CD4-positive, alpha-beta T cell treated with Interleukin-10 for 1 hour (primary cell): ENCODE measurements around the gene ADIRF.
"Not testable (repeated sequence)": the region's sequence is repeated elsewhere in the genome, so short reads cannot be mapped to it uniquely, and the experiment has no call there.

Experiments
- DNase-seq: peaks from one replicate; pipeline ENCODE4 v3.0.0-alpha.2; 2020

ADIRF gene

GRCh38 chr10:86946213-86947155 lies 21.8 kb upstream of the ADIRF start:
- no peak for DNase-seq

DNA sequence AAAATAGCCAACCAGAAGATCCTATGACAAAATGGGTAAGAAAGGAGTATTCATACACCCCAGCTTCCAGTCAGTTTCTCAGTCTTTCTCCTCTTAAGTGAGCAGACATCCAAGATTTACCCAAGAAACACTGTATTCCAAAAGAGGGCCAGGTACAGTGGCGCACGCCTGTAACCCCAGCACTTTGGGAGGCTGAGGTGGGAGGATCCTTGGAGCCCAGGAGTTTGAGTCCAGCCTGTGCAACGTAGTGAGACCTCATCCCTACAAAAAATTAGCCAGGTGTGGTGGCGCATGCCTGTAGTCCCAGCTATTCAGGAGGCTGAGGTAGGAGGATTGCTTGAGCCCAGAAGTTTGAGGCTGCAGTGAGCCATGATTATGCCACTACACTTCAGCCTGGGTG lies 20.5 kb upstream of the ADIRF start:
- DNase-seq: not testable (repeated sequence)

DNA sequence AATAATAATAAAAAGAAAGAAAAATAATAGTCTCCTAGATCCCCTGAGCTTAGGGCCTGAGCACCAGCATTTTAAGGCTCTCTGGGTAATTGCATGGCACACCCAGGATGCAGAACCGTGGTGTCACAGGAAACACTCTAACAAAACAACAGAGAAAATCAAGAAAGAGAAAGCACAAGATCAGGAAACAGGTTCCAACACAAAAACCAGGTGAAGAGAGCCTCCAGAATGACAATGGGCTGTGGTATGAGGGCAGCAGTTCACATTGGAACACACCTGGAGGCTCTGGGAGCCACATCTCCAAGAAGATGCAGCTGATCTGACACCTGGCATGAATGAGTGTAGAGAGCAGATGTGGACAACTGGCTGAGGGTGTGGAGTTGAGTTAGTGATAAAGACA lies 17.9 kb upstream of the ADIRF start:
- DNase-seq: peak; percentile 33

- no peak for DNase-seq
Observed at GRCh38 chr10:86951184-86951761, 17.0 kb upstream of the ADIRF start.

DNA sequence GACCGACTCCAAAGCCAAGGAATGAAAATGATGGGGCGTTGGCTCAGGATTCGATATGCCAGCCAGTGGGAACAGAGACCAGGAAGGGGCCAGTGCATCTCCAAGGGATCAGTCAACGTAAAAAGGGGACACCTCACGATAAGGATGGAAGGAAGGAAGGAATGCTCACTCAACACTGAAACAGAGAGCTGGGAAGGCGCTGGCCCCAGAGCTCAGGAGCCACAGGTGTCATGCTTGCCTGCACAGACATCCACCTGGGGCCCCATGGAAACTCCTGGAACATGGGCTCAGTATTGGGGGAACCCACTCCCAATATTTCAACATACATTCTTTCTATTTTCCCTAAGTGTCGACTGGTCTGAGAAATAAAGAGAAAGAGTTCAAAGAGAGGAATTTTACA lies 16.2 kb upstream of the ADIRF start:
- DNase-seq: no peak

- DNase-seq: not testable (repeated sequence)
Observed at GRCh38 chr10:86952697-86953096, 15.6 kb upstream of the ADIRF start.

DNA sequence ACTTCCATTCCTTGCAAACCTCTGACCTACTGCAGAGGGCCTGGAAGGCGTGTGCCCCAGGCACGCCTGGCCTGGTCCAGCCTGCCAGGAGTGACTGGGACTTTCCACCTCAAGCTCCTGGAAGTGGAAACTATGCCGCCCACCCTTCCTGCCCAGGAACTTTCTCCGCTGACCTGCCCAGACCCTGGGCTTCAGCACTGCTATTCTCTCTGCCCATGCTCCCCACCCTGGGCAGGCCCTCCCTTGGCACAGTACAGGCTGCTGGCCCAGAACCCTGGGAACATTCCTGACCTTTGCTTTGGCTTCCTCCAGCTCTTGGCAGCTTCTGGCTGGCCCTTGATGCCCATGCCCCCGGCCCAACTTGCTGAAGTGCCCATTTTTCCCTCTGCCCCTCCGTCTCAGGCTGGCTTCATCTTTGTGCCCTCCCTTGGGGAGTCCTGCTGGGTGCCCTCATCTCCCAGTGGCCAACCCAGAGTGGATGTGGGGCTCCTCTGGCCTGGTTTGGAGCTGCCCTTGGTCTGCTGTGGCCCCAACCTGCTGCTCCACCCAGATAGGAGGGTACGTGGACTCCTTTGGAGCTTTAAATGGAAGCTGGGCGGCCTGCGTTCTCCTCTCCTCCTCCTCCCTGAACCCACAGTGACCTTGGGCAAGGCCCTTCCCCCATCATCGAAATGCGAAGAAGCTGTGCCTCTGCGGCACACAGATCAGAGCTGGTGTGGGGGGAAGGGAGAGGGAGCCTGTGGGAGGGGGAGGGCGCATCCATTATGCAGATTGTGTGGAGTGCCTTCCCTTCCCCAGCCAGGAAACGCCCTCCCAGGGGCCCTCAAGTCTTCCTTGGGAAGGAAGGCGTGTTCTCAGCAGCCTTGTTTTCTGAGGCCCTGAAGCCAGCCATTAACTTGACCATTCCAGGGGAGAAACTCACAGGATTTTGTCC lies 14.3 kb upstream of the ADIRF start:
- no peak for DNase-seq

DNA sequence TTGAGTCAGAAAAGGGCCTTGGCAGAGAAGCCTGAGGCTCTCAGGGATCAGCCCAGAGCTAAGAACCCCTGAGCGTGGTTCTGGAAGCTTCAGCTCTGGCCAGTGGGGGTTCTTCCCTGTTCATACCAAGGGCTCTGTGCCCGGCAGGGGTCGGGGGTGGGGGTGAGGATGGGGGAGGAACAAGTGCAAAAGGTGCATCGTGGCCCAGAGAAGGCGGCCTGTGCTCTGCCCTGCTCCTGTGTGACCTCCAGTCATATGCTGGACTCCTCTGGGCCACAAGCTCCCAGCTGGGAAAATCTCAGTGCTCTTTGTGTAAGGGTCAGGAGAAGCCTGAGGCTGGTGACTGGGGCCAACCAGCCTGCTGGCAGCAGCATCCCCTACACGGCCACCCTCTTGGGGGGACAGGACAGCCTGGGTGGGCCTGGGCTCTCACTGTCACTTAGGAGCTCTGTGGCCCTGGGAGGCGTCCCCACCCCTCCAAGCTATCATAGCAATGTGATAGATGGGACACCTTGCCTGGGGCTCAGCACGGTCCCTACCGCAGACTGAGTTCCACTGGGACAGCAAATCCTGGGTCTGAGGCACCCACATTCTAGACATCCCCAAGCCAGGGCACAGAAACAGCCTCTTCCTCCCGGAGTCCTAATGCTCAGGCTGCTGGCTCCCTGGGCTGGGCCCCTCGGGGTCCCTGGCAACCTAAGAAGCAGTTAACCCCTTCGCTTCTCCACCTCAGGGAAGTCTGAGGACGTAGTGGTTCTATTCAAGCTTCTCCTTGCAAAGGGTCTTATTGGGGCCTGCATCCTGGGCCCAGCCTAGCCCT lies 13.4 kb upstream of the ADIRF start:
- no peak for DNase-seq

DNA sequence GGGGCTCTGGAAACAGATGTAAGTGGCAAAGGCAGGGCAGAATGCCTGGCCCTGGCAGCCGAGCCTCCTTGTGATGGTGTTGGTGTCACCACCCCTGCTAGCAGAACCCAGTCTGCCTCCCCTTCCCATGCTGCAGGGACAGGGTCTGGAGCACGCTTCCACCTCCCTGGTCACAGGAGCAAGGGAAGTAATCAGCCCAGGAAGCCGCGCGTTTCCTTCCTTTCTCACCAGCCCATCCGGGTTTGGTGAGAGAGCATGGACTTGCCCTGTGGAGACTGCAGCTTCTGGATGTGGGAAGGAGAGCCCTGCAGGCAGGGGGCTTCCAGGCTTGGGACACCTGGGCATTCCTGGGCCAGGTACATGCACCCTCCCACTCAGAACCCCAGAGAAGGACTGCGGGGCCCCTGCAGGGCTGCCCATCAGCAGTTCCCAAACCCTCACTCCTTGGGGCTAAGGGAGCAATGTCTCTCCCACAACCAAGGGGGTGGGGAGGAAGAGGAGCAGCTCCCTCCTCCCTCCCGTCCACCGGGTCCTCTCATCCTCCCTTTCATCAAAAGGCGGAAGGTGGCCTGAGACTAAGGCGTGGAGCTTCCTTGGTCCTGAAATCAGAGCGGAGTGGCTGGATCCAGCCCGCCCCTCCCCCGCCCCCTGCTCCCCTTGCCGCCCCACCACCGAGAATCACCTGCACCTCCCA lies 12.6 kb upstream of the ADIRF start:
- no peak for DNase-seq

DNA sequence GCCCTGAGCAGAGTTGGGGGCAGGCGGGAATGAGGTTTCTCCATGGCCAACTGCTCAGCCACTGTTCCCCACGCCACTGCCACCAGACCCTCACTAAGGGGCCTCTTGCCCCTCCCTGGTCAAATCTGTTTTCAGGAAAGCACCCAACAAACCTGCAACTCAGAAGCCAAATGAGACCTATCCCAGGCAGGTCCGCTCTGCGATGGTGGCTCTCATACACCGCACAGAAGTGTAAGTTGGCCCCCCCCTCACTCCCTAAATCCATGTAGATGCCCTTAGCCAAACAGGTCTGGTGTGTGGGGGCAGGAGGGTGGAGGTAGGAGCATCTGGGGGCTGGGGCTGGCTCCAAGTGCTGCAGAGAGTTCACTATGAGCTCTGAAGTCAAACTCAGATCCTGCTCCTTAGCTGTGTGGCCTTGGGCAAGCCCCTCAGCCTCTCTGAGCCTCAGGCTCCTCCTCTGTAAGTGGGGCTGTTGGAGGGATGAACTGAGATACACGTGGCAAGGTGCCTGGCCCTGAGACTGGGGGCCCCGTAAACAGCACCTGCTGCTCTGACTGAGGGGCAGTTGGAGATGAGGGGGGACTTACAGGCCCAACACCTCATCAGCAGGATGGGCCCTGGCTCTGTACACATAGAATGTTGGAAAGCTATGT lies 12.0 kb upstream of the ADIRF start:
- no peak for DNase-seq

- DNase-seq: no peak
Observed at GRCh38 chr10:86956848-86957448, 11.3 kb upstream of the ADIRF start.

DNA sequence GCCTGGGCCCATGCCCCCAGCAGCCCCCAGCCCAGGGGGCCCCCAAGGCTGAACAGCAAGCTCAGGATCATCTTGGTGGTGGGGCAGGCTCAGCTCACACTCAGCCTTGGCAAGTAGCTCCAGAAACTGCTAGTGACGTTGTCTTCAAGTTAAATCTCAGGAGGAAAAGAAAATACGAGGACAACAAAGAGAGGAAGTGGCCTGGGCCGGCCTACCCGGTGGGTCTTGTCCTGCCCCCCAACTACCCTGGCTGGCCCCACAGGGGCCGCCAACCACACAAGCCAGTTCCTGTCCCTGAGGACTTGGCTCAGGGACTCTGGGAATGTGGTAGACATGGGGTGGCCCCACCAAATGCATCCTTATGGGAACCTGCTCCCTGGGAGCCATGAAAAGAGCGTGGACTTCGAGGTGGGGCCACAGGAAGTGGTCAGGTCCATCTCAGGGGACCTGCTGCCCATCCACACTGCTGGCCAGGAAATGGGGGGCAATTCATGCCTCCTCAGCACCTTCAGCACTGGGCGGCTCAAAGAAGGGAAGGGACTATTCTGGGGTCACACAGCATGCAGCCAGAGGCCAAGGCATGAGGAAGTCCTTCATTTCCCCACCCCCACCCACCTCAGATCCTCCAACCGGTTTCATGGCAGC lies 10.7 kb upstream of the ADIRF start, which contains the start of gene MMRN2:
TSS of gene MMRN2 (minus strand) at position 145 of the 645 bp plus-strand sequence. CDS start at position 71, 74 bp downstream.
- no peak for DNase-seq

GRCh38 chr10:86958116-86958900 lies 10.0 kb upstream of the ADIRF start, which contains the start of gene SNCG:
SNCG (plus strand) TSS chr10:86958599; CDS start chr10:86958698, 99 bp downstream.
- no peak for DNase-seq

DNA sequence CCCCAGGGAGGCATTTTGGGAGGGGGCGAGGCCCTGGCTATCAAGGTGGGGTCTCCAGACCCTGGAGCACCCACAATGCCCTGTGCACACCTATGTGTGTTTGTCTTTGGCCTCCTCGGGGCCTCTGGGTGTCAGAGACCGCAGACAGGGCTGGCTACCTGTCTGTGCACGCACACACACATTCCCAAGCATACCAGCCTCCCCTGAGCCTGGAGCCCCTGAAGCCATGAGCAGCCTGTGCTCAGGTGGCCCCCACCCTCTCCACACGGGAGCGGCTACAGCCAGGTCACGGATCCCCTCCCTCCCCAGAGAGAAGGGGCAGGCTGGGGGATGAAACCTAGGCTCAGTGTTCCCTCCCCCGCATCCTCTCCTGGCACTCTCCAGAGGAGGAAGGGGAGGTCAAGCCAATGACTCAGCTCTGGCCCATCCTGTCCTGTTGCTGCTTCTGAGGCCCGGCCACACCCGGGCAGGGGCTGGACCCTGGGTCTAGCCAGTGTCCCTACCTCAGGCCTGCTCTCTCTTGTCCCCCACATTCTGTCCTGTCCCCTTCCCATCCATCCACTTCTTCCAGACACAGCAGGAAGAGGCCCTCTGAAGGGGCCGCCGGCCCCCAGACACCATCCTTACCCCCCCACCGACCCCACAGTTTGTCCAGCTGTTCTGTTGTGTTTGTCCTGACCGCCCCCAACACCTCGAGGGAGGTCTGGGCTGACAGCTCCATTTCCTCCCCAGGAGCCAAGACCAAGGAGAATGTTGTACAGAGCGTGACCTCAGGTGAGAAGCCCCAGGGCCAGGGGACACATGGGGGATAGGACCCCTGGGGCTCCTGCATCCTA lies 9.2 kb upstream of the ADIRF start:
- DNase-seq: no peak

GRCh38 chr10:86959737-86960002 lies 8.6 kb upstream of the ADIRF start:
- no peak for DNase-seq

DNA sequence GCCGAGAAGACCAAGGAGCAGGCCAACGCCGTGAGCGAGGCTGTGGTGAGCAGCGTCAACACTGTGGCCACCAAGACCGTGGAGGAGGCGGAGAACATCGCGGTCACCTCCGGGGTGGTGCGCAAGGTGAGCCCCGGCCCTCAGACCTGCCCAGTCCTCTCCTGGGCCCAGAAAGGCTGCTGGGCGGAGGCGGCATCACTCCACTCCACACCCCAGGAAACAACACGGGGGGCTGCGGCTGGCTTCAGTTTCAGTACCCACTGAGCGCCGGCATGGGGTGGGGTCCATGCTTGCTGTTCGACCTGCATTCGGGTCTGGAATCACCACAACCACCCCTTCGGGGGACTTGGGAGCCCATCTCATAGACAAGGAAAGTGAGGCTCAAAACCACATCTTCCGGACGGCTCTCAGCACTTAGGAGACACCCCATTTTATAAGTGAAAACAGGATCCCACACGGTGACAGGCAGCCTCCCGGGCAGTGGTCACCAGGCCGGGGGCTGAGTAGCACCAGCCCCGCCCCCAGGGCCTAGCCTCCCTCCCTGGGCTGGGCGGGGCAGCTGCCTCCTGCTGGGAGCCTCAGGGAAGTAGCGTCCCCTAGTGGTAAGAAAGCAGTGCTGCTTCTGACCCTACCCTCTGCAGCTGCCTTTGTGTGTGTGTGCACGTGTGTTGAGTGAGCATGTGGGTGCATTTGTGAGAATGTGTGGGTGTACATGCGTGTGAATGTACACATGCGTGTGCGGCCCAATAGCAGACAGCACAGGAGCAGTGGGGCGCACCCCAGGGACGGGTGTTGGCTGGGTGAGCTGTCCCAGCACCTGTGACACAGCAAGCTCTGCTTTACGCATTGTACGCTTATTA lies 8.0 kb upstream of the ADIRF start:
- peak; percentile 60 for DNase-seq

DNA sequence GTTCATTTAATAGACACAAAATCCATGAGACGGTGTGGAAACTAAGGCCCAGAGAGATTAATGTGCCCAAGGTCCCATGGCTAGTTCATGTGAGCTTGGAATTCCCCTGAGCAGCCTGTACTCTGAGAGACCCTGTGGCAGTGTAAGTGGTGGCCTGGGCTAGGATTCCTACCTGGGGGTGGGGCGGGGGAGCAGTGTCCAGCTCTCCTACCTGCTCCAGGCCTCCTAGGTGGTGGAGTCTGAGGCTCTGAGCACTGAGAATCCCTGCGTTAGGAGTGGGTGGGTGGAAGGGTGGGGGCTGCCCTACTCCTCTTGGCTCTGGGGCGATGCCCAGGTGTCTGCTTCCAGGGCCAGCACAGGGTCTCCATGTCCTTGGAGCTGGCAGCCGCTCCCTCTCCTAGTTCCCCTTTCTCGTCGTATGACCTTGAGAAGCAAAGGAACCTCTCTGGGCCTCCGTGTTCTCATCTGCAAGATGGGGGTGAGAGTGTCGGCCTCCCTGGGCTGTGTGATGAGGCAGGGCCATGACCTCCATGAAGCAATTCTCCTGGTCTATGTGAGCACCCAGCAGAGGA lies 7.3 kb upstream of the ADIRF start:
- no peak for DNase-seq
